ENCODE measurements around the gene NECAB2. TPM values are rescaled to one million over a fixed set of nuclear protein-coding genes. Genes with fewer than 3 reads are reported as not detected.
"Not testable (repeated sequence)": the region's sequence is repeated elsewhere in the genome, so short reads cannot be mapped to it uniquely, and the experiment has no call there.

The NECAB2 gene
- total and polyA plus RNA-seq, 8 donors: 0.46 to 11.2 (median 1.7) TPM; not detected in 3

GRCh38 chr16:83949724-83950001 lies 18.4 kb upstream of the NECAB2 start:
- 86 to 93% (median 91%) methylated on average over 5 of the region's 5 CpGs for WGBS, 5 donors
- no peak overlapping the region for H3K4me3 ChIP-seq
- no peaks in the 10 kb centered on the region for H3K36me3 ChIP-seq
- H3K4me1 ChIP-seq: peaks cover 11 to 42% (median 26%) of the 10 kb centered on the region in 4 donors
- no peak for TF ChIP-seq POLR2A (IDR thresholded peaks at IDR 0.05)
- no peak for TF ChIP-seq EP300 (IDR thresholded peaks at IDR 0.05)
- TF ChIP-seq CTCF (IDR thresholded peaks at IDR 0.05): no peak
- DNase-seq: no peak
- no peaks in the 10 kb centered on the region for H3K9me3 ChIP-seq
- no peak overlapping the region for H3K27ac ChIP-seq
- H3K27me3 ChIP-seq: no peaks in the 10 kb centered on the region
- intact Hi-C loops (cut with DNase I; ENCODE audit: low total_unique reads): no loop called here

- peak overlapping the region in 1 of 5 donors; percentile 54 for H3K27ac ChIP-seq
- H3K9me3 ChIP-seq; H3K4me3 ChIP-seq; H3K36me3 ChIP-seq; intact Hi-C loops (cut with DNase I; ENCODE audit: low total_unique reads); H3K27me3 ChIP-seq; DNase-seq: not testable (repeated sequence)
- peaks cover 18 to 49% (median 33%) of the 10 kb centered on the region in 4 donors for H3K4me1 ChIP-seq
- 56 to 81% (median 72%) methylated on average over 4 to 10 of the region's 10 CpGs for WGBS, 5 donors
These were observed 17.1 kb upstream of the NECAB2 start for GRCh38 chr16:83950862-83951399.

- H3K27me3 ChIP-seq: no peaks in the 10 kb centered on the region
These were observed 16.5 kb upstream of the NECAB2 start for GRCh38 chr16:83951544-83951943.

GRCh38 chr16:83952587-83952939 lies 15.5 kb upstream of the NECAB2 start:
- peaks cover 18 to 47% (median 34%) of the 10 kb centered on the region in 4 donors for H3K4me1 ChIP-seq
- no peak for TF ChIP-seq POLR2A (IDR thresholded peaks at IDR 0.05)
- no peak for TF ChIP-seq EP300 (IDR thresholded peaks at IDR 0.05)
- no peak for TF ChIP-seq CTCF (IDR thresholded peaks at IDR 0.05)
- no peak for TF ChIP-seq POLR2AphosphoS5 (IDR thresholded peaks at IDR 0.05)
- H3K4me3 ChIP-seq: peak overlapping the region; percentile 52 to 66 (median 57)
- intact Hi-C loops (cut with DNase I; ENCODE audit: low total_unique reads): no loop called here
- H3K27me3 ChIP-seq: no peaks in the 10 kb centered on the region
- peak in 1 of 2 donors; percentile 35 for DNase-seq
- peaks cover 0 to 4% (median 2%) of the 10 kb centered on the region in 4 donors for H3K36me3 ChIP-seq
- 3 to 13% (median 9%) methylated on average over 3 to 8 of the region's 8 CpGs for WGBS, 5 donors
- peak overlapping the region; percentile 94 to 98 (median 94) for H3K27ac ChIP-seq
- no peaks in the 10 kb centered on the region for H3K9me3 ChIP-seq

More at GRCh38 chr16:83951544-83951943, 16.5 kb upstream of the NECAB2 start:
- H3K4me3 ChIP-seq: no peak overlapping the region
- 22 to 40% (median 27%) methylated on average over 8 of the region's 8 CpGs for WGBS, 5 donors
- no peak for TF ChIP-seq POLR2A (IDR thresholded peaks at IDR 0.05)
- no peak for TF ChIP-seq CTCF (IDR thresholded peaks at IDR 0.05)
- TF ChIP-seq POLR2AphosphoS5 (IDR thresholded peaks at IDR 0.05): no peak
- TF ChIP-seq EP300 (IDR thresholded peaks at IDR 0.05): no peak
- H3K27ac ChIP-seq: peak overlapping the region in 1 of 5 donors; percentile 54
- H3K4me1 ChIP-seq: peaks cover 18 to 51% (median 36%) of the 10 kb centered on the region in 4 donors
- DNase-seq: no peak
- H3K9me3 ChIP-seq: no peaks in the 10 kb centered on the region
- intact Hi-C loops (cut with DNase I; ENCODE audit: low total_unique reads): no loop called here
- H3K36me3 ChIP-seq: no peaks in the 10 kb centered on the region

- intact Hi-C loops (cut with DNase I; ENCODE audit: low total_unique reads): no loop called here
- WGBS, 5 donors: 0 to 4% (median 2%) methylated on average over 9 to 30 of the region's 30 CpGs
- TF ChIP-seq CTCF (IDR thresholded peaks at IDR 0.05) (no peak), POLR2AphosphoS5 (IDR thresholded peaks at IDR 0.05) (peak; percentile 80 to 92 (median 90)), POLR2A (IDR thresholded peaks at IDR 0.05) (peak in 2 of 4 donors; percentile 48 to 95)
- H3K9me3 ChIP-seq: no peaks in the 10 kb centered on the region
- H3K4me1 ChIP-seq: peaks cover 18 to 46% (median 33%) of the 10 kb centered on the region in 4 donors
- H3K4me3 ChIP-seq: peak within 1 kb of the TSS; percentile 52 to 66 (median 57)
- H3K27me3 ChIP-seq: no peaks in the 10 kb centered on the region
- DNase-seq: peak; percentile 96
- H3K27ac ChIP-seq: peak within 1 kb of the TSS; percentile 94 to 98 (median 94)
- peaks cover 2 to 10% (median 7%) of the 10 kb centered on the region in 4 donors for H3K36me3 ChIP-seq
These were observed 14.9 kb upstream of the NECAB2 start, which contains the start of gene OSGIN1 for GRCh38 chr16:83952940-83953795. OSGIN1 (plus strand) TSS chr16:83953240; CDS start chr16:83957672, 4,432 bp downstream.

Data from stomach (tissue), 9 donors.